Central memory CD4-positive, alpha-beta T cell (primary cell): ENCODE measurements around the gene DRP2.
"Not testable (repeated sequence)": the region's sequence is repeated elsewhere in the genome, so short reads cannot be mapped to it uniquely, and the experiment has no call there.

Experiments used
- DNase-seq: peaks from one replicate; pipeline ENCODE4 v3.0.0; 2022
- total RNA-seq, 3 experiments: gene quantifications; one replicate each; lab custom pipeline; 2026; lab: John Stamatoyannopoulos, UW

DRP2 gene
- 0.22 to 5.2 (median 1.6) reads per million in 3 experiments for total RNA-seq

- no peak for DNase-seq
Observed at GRCh38 chrX:101219116-101219863, at the start of gene DRP2. Gene DRP2, plus strand, starts transcription at chrX:101219786. Its CDS starts 11,862 bp downstream, at chrX:101231648.

GRCh38 chrX:101171883-101172400 lies 47.6 kb upstream of the DRP2 start:
- no peak for DNase-seq

- DNase-seq, result no peak
Observed at GRCh38 chrX:101176439-101176838, 43.1 kb upstream of the DRP2 start.

GRCh38 chrX:101184876-101185275 lies 34.7 kb upstream of the DRP2 start:
- not testable (repeated sequence) for DNase-seq

GRCh38 chrX:101187961-101188360 lies 31.6 kb upstream of the DRP2 start:
- DNase-seq, result not testable (repeated sequence)

- no peak for DNase-seq
Observed at GRCh38 chrX:101190736-101191135, 28.9 kb upstream of the DRP2 start.

GRCh38 chrX:101191217-101191750 lies 28.3 kb upstream of the DRP2 start:
- no peak for DNase-seq

- no peak for DNase-seq
Observed at GRCh38 chrX:101195442-101196173, 24.0 kb upstream of the DRP2 start.

GRCh38 chrX:101203761-101204351 lies 15.7 kb upstream of the DRP2 start:
- DNase-seq, result no peak

GRCh38 chrX:101206471-101206870 lies 13.1 kb upstream of the DRP2 start:
- peak; percentile 2 for DNase-seq

GRCh38 chrX:101208152-101208905 lies 11.3 kb upstream of the DRP2 start:
- DNase-seq, result no peak

GRCh38 chrX:101210630-101211029 lies 9.0 kb upstream of the DRP2 start:
- no peak for DNase-seq

GRCh38 chrX:101217689-101218088 lies 1.9 kb upstream of the DRP2 start:
- no peak for DNase-seq

- no peak for DNase-seq
Observed at GRCh38 chrX:101219864-101220346, 319 bp downstream of the DRP2 start.

- no peak for DNase-seq
Observed at GRCh38 chrX:101220662-101221260, 1.2 kb downstream of the DRP2 start.

- no peak for DNase-seq
Observed at GRCh38 chrX:101223226-101223625, 3.6 kb downstream of the DRP2 start.

- DNase-seq, result no peak
Observed at GRCh38 chrX:101229170-101229569, 9.6 kb downstream of the DRP2 start.

GRCh38 chrX:101230636-101231035 lies 11.1 kb downstream of the DRP2 start:
- no peak for DNase-seq

- no peak for DNase-seq
Observed at GRCh38 chrX:101231080-101231479, 11.5 kb downstream of the DRP2 start.

- no peak for DNase-seq
Observed at GRCh38 chrX:101232316-101232715, 12.7 kb downstream of the DRP2 start.

- DNase-seq, result no peak
Observed at GRCh38 chrX:101237041-101237440, 17.5 kb downstream of the DRP2 start.

- no peak for DNase-seq
Observed at GRCh38 chrX:101241531-101241930, 21.9 kb downstream of the DRP2 start.
